LNCAP (cell line): ENCODE data around the gene SH3RF1.

Experiments
- TF ChIP-seq, protein P1 (sequence below): fragments of 450-650 bp; IDR thresholded peaks from 2 replicates; pipeline ENCODE4 v1.5.1; 2017; ENCODE audit warnings: mild to moderate bottlenecking

SH3RF1 gene

DNA sequence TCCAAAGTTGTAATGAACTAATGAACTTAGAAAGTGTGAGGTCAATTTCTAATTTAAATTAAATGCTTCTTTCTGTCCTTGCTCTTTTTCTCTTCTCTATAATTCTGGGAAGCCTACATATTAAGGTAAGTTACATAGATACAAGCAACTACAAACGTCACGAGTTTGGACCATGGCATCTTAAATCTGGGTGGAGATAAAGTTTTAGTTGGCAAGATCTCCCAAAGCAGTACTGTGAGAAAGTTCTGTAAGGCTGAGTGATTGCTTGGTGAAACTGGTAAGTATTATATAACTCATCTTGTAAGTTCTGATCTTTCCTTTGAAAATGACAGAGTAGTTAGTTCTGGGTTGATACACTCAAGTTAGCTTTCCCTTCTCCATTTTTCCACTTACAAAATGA is 135.0 kb downstream of the SH3RF1 start:
- TF ChIP-seq, protein P1, sequence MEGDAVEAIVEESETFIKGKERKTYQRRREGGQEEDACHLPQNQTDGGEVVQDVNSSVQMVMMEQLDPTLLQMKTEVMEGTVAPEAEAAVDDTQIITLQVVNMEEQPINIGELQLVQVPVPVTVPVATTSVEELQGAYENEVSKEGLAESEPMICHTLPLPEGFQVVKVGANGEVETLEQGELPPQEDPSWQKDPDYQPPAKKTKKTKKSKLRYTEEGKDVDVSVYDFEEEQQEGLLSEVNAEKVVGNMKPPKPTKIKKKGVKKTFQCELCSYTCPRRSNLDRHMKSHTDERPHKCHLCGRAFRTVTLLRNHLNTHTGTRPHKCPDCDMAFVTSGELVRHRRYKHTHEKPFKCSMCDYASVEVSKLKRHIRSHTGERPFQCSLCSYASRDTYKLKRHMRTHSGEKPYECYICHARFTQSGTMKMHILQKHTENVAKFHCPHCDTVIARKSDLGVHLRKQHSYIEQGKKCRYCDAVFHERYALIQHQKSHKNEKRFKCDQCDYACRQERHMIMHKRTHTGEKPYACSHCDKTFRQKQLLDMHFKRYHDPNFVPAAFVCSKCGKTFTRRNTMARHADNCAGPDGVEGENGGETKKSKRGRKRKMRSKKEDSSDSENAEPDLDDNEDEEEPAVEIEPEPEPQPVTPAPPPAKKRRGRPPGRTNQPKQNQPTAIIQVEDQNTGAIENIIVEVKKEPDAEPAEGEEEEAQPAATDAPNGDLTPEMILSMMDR, result no peak

DNA sequence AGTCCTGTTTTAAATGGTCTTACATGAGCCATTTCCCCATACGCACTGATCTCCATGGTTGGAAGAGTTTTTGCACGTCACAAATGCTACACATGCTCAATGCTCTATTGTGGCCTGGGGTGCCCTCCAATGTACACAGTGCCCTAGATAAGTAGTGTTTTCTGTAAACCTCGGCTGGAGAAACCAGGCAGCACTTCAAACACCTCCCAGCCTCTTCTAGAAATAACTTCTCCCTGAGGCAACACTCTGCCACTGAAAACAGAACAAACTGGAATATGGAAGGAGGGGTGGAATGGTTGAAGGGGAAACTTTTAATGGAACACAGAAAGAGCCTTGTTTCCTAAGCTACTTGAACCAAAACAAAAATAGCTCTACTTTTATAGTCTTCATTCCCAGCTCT is 136.8 kb downstream of the SH3RF1 start:
- TF ChIP-seq, protein P1, result no peak

DNA sequence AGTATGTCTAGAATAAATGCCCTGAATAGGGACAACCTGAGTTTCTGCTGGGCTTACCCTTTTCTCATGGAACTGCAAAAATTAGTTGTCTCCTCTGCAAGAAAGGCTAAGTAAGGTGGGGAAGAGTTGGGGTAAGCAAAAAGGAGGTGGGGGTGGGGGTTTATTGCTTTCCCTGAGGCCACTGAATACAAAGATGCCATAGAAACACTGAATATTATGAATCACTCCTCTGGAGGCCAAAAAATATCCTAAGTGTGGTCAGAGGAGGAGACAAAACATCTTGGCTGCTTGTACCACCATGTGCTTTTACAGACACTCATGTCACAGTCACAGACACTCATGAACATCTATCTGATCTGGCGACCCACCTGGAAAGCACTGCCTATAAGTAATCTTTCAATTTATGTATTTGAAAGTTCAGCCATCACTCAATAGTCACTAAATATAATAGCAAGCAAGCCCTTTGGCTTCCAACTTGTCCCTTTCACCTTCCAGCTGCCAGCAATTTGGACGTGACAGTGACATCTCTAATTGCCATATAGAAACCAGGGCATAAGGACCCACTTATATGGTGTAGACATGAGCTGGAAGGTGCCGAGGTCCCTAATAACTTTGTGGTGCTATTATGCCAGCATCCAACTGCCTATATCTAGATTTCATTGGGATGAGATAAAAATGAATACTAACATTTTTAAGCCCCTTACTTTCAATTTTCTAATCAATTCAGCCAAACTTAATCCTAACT is 138.0 kb downstream of the SH3RF1 start:
- TF ChIP-seq, protein P1, result no peak

DNA sequence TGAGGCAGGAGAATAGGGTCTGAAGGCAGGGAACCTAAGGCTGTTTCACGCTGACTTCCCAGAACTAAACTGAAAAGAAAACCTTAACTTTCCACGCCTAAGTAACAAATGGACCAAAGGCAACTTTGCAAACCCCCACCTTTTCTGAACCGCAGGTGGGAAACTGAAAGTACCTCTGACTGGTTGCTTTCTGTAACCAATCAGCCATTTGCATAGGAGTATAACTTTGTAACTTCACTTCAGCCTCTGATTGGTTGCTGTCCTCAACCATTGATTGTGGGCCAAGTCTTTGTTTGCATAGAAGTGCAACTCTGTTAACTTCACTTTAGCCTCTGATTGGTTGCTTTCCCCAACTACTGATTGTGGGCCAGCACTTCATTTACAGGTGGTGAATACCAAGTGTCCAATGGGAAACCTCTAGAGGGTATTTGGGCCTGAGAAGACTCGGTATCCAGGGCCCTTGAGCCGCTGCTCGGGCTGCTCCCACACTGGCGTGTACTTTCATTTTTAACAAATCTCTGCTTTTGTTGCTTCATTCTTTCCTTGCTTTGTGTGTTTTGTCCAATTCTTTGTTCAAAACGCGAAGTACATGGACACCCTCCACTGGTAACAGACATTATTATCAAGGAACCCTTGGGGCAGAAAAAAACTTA is 139.1 kb downstream of the SH3RF1 start:
- TF ChIP-seq, protein P1, result no peak

DNA sequence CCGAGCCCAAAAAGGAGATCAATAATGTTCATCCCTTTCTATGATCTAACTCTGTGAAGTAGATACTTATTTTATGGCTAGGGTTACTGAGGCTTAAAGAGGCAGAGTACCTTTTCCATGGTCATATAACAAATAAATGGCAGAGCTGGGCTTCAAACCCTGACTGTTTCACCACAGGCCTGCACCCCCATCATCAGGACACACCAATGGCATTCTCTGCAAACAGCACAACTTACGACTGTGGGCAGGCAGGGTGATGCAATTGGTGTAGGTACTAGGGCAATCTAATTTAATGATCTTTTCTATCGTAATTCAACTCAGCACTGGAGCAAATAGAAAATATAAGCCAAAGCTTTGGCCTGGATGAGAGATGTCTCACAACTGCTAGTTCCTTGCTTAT is 141.9 kb downstream of the SH3RF1 start:
- TF ChIP-seq, protein P1, result no peak

DNA sequence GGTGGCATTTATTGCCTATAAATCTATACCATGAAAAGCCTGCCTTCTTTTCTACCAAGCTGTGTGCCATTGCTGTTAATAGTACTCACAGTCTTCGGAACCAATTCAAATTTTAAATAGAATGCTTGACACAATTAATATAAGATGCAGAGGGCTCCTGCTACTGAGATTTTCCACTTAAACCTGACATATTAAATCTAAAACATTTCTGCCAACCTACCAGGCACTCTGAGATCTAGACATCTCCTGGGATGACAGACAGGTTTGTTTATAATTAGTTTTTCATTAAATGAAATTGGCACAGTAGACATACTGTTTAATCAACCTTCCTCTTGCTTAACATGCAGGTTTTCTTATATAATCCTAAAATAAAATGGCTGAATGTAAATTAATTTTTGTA is 143.4 kb downstream of the SH3RF1 start:
- TF ChIP-seq, protein P1, result no peak

DNA sequence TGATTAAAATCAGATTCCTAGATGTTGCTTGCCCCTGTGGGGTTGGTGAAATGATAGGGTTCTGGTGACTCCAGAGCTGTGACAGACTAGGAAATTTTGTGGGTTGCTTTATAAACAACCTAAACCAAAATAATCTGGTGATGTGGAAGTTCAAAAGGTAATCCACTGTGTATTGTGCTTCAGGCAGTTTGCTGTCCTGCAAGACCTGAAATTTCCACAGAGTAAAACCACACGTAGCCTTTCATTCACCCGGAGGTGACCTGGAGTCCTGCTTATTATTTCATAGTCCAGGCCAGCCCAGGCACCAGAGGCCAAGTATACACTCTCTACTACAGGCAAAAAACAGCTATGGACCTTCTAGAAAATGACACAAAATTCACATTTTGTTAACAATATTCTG is 146.1 kb downstream of the SH3RF1 start:
- TF ChIP-seq, protein P1, result no peak
